GM12872 (cell line): ENCODE results near the gene AP3B1.

Experiments used
- TF ChIP-seq, protein P1 (sequence below): IDR thresholded peaks from 3 replicates; pipeline ENCODE4 v1.5.1; 2011; ENCODE audit warnings: low read depth, mild to moderate bottlenecking, low read length, moderate library complexity; ENCODE audit not compliant: insufficient read depth

Gene AP3B1

DNA sequence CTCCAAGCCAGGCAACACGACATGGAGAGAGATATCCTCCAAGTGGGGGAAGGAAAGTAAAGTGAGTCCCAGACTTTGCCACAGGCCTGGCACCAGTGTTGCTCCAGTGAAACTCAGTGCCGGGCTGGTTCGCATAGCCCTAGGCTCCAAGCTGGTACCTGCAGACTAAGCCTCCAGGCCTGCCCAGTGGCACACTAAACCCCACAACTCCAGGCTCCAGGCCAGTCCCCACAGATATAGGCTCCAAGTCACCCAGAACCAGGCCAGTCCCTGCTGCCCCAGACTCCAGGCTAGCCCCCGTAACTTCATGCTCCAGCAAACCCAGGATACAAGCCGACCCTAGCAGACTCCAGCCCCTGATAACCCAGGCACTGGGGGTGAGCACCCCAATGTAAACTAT is 23.0 kb upstream of the AP3B1 start:
- TF ChIP-seq, protein P1, sequence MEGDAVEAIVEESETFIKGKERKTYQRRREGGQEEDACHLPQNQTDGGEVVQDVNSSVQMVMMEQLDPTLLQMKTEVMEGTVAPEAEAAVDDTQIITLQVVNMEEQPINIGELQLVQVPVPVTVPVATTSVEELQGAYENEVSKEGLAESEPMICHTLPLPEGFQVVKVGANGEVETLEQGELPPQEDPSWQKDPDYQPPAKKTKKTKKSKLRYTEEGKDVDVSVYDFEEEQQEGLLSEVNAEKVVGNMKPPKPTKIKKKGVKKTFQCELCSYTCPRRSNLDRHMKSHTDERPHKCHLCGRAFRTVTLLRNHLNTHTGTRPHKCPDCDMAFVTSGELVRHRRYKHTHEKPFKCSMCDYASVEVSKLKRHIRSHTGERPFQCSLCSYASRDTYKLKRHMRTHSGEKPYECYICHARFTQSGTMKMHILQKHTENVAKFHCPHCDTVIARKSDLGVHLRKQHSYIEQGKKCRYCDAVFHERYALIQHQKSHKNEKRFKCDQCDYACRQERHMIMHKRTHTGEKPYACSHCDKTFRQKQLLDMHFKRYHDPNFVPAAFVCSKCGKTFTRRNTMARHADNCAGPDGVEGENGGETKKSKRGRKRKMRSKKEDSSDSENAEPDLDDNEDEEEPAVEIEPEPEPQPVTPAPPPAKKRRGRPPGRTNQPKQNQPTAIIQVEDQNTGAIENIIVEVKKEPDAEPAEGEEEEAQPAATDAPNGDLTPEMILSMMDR: no peak

DNA sequence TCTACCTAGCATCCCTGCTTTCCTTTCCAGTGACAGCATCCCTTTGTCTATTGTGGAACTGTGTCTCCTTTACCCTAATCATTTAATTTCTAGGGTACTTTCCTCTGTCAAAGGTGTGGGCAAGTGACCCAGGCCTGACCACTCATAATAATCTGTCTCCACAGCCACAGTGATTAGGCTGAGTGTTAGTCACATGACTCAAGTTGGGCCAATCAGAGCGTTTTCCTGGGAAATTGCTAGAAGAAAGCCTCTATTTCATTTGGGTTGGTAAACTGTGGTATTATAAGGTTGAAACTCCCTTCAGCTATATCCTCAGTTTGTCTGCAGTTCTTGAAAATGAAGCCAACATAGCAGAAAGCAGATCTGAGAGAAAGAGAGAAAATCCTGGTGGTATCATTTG is 14.2 kb upstream of the AP3B1 start:
- TF ChIP-seq, protein P1: no peak

DNA sequence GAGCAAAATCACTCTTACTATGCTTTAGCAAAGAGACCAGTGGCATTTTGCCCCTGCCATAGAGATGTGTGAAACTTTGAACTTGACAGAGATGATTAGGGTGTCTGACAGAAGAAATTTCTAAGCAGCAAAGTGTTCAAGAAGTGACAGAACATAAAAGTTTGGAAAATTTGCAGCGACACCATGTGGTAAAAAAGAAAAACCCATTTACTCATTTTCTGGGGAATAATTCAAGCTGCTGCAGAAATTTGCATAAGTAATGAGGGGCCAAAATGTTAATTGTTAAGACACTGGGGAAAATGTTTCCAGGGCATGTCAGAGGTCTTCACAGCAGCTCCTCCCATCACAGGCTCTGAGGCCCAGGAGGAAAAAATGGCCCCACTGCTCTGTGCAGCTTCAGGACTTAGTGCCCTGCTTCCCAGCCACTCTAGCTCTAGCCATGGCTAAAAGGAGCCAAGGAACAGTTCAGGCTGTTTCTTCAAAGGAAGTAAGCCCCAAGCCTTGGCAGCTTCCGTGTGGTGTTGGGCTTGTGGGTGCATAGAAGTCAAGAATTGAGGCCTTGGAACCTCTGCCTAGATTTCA is 6.1 kb upstream of the AP3B1 start:
- TF ChIP-seq, protein P1: peak; percentile 38; the same call in 1 of the 3 replicates

DNA sequence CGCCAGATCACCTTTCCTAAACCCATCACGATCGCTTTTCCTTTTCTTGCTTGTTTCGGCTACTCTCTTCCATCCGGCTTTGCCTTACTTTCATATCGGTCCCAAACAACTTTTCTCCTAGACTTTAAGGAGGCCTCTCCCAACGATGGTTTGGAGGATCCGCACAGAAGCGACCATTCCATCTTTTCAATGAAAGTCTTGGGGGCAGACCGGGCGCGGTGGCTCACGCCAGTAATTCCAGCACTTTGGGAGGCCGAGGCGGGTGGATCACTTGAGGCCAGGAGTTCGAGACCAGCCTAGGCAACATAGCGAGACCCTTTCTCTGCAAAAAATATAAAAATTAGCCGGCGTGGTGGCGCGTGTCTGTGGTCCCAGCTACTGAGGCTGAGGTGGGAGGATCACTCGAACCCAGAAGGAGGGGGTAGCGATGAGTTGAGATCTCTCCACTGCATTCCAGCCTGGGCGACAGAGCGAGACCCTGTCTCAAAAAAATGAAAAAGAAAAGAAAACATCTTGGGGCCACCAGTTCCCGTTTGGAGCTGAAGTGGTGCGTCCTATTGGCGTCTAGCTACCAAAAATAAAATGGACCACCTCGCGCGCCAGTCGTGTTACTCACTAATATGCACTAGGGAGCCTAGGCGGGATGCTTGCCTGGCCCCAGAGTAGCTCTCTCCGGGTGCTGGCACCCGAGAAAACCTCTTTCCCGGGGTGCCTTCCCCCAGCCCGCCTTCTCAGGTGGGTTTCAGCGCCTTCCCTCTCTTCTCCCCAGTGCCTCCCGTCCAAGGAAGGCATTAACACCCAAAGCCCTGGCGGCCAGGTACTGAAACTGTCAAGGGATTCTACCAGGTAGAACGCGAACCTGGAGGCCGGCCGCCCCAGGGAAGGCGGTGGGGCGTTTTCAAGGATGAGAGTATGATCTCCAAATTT is 800 bp upstream of the AP3B1 start:
- TF ChIP-seq, protein P1: peak; percentile 56; the same call in 2 of the 3 replicates

DNA sequence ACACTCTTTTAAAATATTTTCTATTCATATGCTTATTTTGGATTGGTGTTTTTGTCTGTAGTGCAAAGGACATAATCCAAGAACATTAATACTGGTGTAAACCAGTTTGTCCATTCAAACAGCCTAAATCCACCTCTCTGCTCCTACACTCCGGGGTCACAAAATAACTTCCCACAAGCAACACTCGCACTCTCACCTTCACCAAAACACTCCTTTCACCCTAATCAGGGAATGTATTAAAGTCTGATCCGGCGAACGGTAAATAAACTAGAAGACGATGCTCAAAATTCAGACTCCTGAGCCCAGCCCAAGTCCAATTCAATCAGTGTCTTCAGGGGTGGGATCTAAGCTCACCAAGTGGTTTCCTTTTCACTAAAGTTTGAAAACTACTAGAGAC is 649 bp downstream of the AP3B1 start:
- TF ChIP-seq, protein P1: no peak

DNA sequence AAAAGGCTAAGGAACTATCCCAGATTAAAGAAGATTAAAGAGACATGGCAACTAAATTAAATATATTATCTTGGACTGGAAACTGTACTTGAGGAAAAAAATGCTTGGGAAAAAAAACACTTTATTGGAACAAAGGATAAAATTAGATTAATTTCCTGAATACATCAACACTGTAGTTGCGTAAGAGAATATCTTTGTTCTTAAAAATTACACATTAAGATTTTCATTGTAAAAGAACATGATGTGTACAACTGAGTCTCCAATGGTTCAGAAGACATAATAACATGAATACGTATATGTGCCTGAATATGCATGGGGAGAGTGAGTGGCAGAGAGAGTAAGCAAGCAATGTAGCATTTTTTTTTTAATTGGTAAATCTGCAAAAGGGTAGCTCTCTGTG is 2.8 kb downstream of the AP3B1 start:
- TF ChIP-seq, protein P1: no peak

DNA sequence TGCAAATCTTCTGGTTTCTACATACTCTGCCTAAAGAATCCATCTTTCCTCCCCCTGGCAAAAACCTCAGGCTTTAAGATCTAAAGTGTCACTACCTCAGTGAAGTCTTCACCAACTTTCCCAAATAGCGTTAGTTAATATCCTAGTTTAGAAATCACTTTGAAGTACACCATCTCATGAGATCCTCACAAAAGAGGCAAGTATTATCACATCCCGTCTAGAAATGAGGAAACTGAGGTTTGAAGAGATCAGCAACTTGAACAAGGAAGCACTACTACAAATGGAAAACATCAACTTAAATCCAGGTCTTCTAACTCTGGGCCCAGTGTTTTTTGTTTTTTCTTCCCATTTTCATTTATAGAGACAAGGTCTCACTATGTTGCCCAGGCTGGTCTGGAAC is 4.6 kb downstream of the AP3B1 start:
- TF ChIP-seq, protein P1: no peak
